ENCODE measurements around the gene JHY. TPM values are rescaled to one million over a fixed set of nuclear protein-coding genes. Genes with fewer than 3 reads are reported as not detected.
"Not testable (repeated sequence)": the region's sequence is repeated elsewhere in the genome, so short reads cannot be mapped to it uniquely, and the experiment has no call there.

The JHY gene
- total RNA-seq, 4 donors from 2014 or later = 2.5 to 4.2 (median 3.2) TPM

- WGBS, 2 donors = 91 to 94% methylated on average over 11 of the region's 11 CpGs
- no peak for DNase-seq (ENCODE audit: low spot score in 2 of 2)
- no peak overlapping the region for H3K4me3 ChIP-seq (ENCODE audit: low read depth, poor library complexity, severe bottlenecking)
- TF ChIP-seq POLR2A (IDR thresholded peaks at IDR 0.05) = no peak
- no peak for TF ChIP-seq CTCF (IDR thresholded peaks at IDR 0.05)
- intact Hi-C loops (cut with DNase I; ENCODE audit: low total_unique reads) = no loop called here
Measured at GRCh38 chr11:122853261-122853660, 29.3 kb upstream of the JHY start.

- 32 to 36% methylated on average over 3 of the region's 3 CpGs for WGBS, 2 donors
Measured at GRCh38 chr11:122853971-122854446, 28.6 kb upstream of the JHY start.

GRCh38 chr11:122861631-122862030, 20.9 kb upstream of the JHY start:
- WGBS, 2 donors = 64 to 65% methylated on average over 3 of the region's 3 CpGs
- no peak for TF ChIP-seq POLR2A (IDR thresholded peaks at IDR 0.05)
- no peak for TF ChIP-seq CTCF (IDR thresholded peaks at IDR 0.05)
- no peak for DNase-seq (ENCODE audit: low spot score in 2 of 2)
- intact Hi-C loops (cut with DNase I; ENCODE audit: low total_unique reads) = no loop called here
- H3K4me3 ChIP-seq (ENCODE audit: low read depth, poor library complexity, severe bottlenecking) = no peak overlapping the region

More at GRCh38 chr11:122853971-122854446, 28.6 kb upstream of the JHY start:
- no peak overlapping the region for H3K4me3 ChIP-seq (ENCODE audit: low read depth, poor library complexity, severe bottlenecking)
- intact Hi-C loops (cut with DNase I; ENCODE audit: low total_unique reads) = no loop called here
- TF ChIP-seq CTCF (IDR thresholded peaks at IDR 0.05) (peak in 1 of 3 donors; percentile 38), POLR2A (IDR thresholded peaks at IDR 0.05) (no peak)
- peak in 1 of 2 donors; percentile 71 for DNase-seq (ENCODE audit: low spot score in 2 of 2)

GRCh38 chr11:122862091-122862490, 20.5 kb upstream of the JHY start:
- 90 to 96% methylated on average over 1 of the region's 1 CpG for WGBS, 2 donors
- DNase-seq (ENCODE audit: low spot score in 2 of 2) = no peak
- intact Hi-C loops (cut with DNase I; ENCODE audit: low total_unique reads) = no loop called here
- no peak for TF ChIP-seq POLR2A (IDR thresholded peaks at IDR 0.05)
- TF ChIP-seq CTCF (IDR thresholded peaks at IDR 0.05) = no peak
- no peak overlapping the region for H3K4me3 ChIP-seq (ENCODE audit: low read depth, poor library complexity, severe bottlenecking)

- DNase-seq (ENCODE audit: low spot score in 2 of 2); intact Hi-C loops (cut with DNase I; ENCODE audit: low total_unique reads); H3K4me3 ChIP-seq (ENCODE audit: low read depth, poor library complexity, severe bottlenecking): not testable (repeated sequence)
- WGBS, 2 donors = 89 to 90% methylated on average over 1 of the region's 1 CpG
Measured at GRCh38 chr11:122863154-122863553, 19.4 kb upstream of the JHY start.

- intact Hi-C loops (cut with DNase I; ENCODE audit: low total_unique reads) = no loop called here
- H3K4me3 ChIP-seq (ENCODE audit: low read depth, poor library complexity, severe bottlenecking) = no peak overlapping the region
- WGBS, 2 donors = 20 to 27% methylated on average over 7 of the region's 7 CpGs
- no peak for DNase-seq (ENCODE audit: low spot score in 2 of 2)
- TF ChIP-seq POLR2A (IDR thresholded peaks at IDR 0.05) (no peak), CTCF (IDR thresholded peaks at IDR 0.05) (no peak)
Measured at GRCh38 chr11:122863704-122864326, 18.7 kb upstream of the JHY start.

All from lower leg skin (tissue), 4 donors.